CD4-positive, alpha-beta T cell treated with Interleukin-12 subunit alpha and Interleukin-12 subunit beta, for 1 hour (primary cell): ENCODE data around the gene CFAP107.
"Not testable (repeated sequence)": the region's sequence is repeated elsewhere in the genome, so short reads cannot be mapped to it uniquely, and the experiment has no call there.

Experiments
- DNase-seq: peaks from one replicate; pipeline ENCODE4 v3.0.0-alpha.2; 2020

CFAP107 gene

DNA sequence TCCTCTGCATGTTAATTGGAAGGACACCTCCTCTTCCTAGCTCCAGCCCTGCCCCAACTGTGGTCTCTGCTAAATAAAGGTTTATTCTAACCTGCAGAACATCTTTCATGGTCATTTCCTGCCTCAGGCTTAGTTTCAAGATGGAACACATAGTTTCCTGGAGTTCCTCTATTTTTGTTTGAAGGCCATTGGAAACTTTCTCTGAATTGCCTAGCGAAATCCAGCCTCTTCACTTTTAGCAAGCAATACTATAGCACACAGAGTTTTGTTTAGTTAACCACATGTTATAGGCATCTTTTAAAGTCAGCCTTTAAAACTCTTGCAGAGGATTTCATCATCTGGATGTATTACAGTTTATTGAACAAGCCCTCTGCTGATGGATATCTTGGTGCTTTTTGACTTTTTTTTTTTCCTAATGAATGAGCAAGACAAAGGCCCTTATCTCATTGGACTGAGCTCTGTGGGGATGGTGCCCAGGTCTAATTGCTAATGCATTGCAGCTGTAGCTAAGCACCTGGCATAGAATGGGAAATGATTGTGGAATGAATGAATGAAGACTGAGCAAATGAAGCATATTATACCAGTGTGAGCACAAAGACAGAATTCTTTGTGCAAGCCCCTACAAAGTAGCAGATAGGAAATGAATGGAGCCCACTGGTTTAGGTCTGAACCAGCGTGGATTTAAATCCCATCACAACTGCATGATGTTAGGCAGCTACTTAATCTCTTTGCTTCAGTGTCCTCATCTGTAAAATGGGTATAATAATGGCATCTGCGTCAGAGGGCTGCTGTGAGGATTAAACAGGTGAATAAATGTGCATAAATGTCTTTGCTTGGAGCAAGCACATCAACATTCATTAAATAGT is 641 bp upstream of the CFAP107 start:
- no peak for DNase-seq

DNA sequence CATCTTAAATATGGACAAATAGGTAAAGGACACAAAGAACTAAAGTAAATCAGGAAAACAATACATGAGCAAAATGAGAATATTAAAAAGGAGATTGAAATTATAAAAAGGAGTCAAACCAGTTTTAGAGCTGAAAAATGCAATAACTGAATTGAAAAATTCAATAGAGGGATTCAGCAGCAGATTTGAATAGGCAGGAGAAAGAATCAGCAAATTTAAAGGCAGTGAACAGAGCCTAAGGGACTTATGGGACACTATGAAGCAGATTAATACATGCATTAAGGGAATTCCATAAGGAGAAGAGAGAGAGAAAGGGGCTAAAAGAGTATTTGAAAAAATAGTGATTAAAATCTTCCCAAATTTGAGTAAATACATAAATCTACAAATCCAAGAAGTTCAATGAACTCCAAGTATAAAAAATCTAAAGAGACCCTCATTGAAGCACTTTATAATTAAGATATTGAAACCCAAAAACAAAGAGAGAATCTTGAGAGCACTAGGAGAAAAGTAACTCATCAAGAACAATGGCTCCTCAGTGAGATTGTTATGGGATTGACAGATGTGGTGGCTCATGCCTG is 2.9 kb downstream of the CFAP107 start:
- DNase-seq = no peak

DNA sequence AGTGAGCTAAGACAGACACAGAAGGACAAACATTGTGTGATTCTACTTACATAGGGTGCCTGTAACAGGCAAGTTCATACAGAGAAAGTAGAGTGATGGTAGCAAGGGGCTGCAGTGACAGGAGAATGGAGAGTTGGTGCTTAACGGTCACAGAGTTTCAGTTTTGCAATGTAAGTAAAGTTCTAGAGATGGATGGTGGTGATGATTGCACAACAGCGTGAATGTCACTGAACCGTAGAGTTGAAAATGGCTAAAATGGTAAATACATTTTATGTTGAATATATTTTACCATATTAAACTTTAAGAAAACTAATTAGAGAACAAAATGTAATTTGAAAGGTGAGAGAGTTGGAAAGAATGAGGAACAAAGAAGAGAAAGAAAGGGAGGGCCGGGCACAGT is 8.7 kb downstream of the CFAP107 start:
- no peak for DNase-seq

DNA sequence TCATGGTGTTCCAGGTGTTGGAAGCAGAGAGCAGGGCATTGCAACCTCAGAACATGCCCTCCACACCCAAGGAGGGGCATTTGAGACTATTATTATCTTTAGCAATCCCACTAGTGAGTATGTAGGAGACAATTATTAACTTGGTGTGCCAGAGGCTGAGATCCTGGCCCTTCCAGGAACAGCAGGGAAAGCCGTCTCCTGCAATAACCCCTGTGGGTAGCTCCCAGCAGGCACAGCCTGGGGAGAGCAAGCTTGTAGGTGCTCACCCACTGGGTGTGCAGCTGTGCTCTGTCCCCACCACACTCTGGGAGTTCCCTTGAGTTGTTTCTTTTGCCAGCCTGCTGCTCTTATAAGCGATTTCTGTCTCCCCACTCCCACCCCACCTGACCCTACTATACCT is 10.3 kb downstream of the CFAP107 start:
- DNase-seq = no peak

DNA sequence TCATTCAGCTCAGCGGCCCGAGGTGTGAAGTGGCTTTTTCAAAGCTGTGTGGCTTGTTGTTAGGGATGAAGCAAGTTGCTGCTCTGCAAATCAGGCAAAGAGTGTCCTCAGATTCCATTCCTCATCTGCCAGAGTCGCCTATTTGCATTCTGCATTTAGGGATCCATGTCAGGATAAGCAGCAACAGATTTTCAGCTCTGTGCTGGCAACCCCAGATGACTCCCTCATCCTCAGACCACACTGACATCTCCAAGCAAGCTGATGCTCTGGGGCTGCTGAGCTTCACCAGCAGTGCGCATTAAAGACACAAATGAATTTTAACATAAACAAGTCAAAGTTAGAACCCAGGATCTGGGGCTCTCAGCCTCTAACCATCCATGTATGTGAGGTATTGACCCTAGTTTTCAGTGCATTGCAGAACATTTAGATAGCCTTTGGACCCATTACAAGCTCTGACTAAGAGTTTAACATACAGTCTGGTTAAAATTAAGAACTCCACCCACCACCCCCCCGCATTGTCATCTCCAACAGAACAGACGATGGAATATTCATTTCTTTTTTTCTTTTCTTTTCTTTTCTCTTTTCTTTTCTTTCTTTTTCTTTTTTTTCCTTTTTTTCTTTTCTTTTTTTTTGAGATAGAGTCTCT is 10.9 kb downstream of the CFAP107 start:
- DNase-seq = no peak

DNA sequence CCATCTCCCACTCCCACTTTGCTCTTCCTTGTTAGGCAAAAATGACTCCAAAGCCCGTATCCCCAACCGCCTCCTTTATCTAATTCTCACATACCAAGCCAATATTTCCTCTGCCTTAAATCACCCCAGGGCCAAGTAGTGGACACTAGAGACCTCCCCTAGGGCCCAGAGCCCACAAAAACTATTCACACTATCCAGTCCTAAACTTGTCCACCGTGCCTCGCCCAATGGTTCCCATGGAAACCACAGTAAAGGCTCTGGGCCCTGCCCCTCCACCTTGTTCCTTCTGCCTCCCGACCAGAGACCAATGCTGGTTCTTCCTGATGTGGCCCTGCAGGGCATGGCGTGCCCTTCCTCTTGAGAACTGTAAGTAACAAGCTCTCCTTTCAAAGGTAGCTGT is 11.8 kb downstream of the CFAP107 start:
- DNase-seq = no peak

DNA sequence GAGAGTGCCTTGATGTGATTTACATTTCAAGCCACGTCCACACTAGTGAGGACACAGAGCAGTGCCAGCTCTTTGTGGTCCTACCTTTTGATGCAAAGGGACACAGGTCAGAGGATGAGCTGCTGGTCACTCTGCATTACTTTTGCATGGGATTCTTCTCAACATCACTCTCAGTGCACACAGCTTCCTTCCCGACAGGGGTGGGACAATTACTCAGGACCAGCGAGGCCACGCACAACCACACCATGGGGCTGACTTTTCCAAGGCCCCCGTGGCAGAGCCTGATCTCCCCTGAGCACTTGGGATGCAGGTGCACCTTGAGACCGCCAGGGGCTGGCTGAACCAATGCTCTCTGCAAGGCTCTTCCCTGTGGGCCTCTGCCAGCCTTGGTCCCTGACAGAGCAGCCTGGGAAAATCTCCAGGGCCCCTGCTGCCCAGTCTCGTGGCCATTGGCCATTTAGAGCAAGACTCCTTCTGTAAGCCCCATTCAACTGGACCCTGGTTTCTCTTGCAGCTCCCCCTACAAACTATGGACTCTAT is 14.3 kb downstream of the CFAP107 start:
- no peak for DNase-seq

DNA sequence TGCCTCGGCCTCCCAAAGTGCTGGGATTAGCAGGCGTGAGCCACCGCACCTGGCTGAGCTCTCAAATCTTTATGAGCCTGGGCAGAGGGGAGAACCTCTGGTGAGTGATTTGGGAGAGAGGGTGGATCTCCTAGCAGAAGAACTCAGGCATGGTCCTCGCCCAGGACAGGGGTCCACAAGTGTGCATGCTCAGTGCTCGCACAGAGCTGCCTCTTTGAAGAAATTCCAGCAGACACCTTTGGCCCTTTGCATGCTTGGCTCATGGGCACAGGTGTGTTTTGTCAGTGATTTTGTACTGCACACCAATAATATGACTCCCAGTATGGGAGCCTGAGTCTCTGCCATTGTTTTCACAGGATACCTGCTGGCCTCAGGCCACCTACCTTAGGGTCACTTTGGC is 15.8 kb downstream of the CFAP107 start:
- DNase-seq = no peak

DNA sequence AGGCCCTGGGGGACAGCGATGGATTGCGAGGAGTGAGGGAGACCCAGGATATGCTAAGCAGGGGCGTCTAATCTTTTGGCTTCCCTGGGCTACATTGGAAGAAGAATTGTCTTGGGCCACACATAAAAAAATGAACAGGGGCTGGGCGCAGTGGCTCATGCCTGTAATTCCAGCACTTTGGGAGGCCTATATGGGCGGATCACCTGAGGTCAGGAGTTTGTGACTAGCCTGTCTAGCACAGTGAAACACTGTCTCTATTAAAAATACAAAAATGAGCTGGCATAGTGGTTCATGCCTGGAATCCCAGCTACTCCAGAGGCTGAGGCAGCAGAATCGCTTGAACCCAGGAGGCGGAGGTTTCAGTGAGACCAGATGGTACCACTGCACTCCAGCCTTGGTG is 16.8 kb downstream of the CFAP107 start:
- DNase-seq = no peak

DNA sequence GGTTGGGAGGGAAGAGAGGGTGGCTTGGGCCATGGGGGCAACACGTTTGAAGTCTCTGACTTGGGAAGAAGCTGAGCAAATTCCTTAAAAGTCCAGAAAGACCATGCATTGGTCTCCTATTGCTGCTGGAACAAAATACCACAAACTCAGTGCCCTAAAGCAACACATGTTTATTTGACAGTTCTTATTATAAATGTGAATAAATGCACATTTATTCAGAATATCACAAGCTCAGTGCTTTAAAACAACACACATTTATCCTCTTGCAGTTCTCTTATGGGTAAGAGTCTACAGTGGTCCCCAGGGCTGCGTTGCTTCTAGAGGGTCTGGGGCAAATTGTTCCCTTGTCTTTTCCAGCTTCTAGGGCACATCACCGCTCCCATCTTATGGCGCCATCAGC is 17.5 kb downstream of the CFAP107 start:
- no peak for DNase-seq

DNA sequence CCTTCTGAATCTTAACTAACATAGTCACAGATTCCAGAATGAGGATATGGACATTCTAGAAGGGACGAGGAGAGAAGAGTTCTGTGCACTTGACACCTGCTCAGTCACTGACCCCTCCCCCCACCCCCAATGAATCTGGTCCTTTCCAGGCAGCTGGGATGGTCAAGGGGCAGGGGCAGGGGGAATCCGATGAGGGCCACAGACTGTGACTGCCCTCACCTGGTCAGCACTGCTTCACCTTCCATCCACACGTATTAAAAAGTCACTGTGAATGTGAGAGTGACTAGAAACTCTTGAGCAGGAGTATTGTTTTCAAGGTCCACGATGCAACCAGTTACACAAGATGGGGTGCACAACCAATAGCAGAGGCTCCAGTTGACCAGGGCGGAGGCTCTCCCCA is 18.0 kb downstream of the CFAP107 start:
- no peak for DNase-seq

DNA sequence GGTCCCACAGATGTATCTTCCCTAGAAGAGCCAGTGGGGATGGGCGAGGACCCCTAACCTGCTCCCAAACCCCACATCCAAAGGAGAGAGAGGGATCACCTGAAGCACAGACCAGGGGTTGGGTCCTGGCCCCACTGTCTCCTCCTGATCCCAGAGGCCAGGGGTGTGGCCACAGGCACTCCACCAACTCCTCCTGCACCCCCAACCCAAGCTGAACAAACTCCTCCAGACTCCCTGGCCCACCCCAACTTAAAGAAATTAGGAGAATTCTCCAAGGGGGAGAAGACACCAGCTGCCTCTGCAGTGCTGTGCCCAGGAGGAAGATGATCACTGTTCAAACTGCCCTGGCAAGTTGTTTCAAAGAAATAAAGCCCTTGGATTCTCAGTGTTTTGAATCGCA is 23.0 kb downstream of the CFAP107 start:
- no peak for DNase-seq

DNA sequence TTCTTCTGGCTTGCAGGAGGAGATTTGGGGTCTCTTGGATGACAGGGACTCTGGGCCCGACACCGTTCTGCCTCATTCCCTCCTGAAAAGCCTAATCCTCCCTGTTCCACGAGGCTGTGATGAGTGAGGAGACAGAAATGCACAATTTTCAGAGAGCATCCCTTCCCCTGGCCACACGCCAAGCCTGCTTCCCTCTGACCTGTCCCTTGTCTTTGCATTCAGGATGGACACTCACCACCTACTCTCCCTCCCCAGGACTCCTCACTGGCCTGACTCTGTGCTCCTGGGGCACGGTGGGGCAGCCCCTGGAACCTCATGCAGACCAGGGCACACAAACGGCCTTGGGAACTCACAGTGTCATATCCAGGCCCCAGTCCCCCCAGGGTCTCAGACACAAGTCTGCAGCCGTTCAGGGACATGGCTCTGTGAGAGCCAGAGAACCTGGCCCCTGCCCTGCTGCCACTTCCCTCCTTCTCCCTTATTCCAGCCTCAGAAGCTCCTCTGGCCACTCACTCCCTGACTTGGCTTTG is 24.0 kb downstream of the CFAP107 start:
- no peak for DNase-seq

DNA sequence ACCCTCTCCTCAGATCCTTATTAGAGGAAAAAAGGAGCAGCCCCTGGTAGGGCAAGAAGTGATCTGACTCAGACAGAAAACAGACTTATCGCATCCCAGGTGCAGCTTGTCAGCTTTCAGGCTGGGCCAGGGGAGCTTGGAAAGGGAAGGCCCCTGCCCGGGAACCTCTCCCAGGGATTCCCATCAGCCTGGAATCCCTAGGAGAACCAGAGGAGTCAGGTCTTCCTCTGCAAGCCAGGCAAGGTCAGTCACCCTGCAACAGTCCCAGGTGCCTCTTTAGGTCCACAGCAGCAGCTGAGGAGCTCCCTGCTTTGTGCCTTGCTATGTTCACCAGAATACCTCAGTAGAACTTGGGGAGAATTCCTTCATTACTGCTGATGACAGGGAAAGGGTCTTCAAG is 24.6 kb downstream of the CFAP107 start:
- DNase-seq = no peak

DNA sequence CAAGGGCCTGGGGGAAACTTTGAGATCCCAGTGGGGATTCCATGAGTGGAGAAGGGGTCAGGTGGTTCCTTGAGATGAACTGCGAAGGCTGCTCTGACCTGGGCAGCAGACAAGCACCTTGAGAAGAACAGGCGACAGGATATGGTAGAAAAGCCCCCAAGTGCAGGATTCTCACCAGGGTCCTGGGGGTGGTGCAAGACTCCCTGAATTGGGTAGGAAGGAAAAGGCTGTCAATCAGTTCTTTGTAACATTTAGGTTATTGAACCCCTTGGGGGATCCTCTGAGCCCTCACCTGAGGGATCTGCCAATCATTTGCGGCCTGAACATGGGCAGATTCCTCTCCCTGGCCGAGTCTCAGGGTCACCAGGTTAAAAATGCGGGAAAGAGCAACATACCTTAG is 25.2 kb downstream of the CFAP107 start:
- DNase-seq = no peak

DNA sequence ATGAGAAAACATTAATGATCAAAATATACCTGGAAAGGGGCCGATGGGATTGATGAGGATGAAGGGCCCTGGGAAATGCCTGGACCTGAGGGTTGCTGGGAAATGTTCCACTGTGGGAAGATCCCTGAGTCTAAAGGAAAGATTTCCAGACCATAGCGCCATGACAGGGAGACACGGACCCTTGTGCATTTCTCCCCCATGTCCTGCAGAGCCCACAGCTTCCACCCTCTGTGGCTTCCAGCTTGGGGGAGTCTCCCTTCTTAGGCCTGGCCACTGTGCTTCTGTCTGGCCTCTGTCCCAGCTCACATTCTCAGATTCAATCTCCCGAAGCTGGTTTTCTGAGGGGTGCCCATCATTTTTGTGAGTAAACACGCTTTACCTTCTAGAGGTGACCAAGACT is 26.5 kb downstream of the CFAP107 start:
- no peak for DNase-seq

DNA sequence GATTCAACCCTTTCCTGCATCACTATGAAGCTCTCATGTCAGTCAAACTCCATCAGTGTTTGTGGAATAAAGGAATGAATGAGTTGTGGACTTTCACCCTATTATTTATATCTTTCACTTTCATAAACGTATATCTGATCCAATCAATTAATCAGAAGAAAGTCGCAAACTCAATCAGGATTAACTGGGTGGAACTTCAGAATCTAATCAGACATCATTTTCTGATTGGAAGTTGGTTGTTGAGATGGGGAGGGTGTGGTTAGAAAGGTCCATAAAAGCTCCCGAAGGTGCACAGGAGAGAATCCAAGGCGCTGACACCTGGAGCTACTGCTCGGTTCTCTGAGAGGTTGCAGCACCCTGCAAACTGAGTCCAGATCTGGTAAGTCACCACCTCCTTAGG is 27.4 kb downstream of the CFAP107 start, which contains the start of gene PRAMEF12:
Gene PRAMEF12 (plus strand): TSS at position 301 of the 400 bp plus-strand sequence. CDS start 1,130 bp downstream, outside the sequence.
- DNase-seq = no peak

DNA sequence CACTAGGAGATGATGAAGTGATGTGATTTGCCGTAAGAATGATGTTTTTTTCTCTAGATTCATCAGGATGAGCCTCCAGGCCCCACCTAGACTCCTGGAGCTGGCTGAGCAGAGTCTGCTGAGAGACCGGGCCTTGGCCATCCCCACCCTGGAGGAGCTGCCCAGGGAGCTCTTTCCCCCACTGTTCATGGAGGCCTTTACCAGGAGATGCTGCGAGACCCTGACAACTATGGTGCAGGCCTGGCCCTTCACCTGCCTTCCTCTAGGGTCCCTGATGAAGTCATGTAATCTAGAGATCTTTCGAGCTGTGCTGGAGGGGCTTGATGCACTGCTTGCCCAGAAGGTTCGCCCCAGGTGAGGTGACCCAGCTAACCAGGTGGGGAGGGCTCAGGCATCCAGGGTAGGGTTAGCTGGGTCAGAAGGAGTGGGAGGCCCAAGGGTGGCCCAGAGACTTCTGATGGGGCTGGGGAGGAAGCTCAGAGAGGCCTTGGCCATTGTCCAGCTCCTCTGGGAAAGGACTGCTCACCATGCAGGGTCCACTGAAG is 28.9 kb downstream of the CFAP107 start:
- DNase-seq = no peak

DNA sequence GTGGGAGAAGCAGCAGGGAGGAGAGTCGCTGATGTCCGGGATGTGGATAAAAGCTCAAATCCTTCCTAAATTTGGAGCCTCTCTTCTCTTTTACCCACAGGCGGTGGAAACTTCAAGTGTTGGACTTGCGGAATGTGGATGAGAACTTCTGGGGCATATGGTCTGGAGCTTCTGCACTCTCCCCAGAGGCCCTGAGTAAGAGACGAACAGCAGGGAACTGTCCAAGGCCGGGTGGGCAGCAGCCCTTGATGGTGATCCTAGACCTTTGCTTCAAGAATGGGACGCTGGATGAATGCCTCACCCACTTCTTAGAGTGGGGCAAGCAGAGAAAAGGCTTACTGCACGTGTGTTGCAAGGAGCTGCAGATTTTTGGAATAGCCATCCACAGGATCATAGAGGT is 29.4 kb downstream of the CFAP107 start:
- DNase-seq = no peak

DNA sequence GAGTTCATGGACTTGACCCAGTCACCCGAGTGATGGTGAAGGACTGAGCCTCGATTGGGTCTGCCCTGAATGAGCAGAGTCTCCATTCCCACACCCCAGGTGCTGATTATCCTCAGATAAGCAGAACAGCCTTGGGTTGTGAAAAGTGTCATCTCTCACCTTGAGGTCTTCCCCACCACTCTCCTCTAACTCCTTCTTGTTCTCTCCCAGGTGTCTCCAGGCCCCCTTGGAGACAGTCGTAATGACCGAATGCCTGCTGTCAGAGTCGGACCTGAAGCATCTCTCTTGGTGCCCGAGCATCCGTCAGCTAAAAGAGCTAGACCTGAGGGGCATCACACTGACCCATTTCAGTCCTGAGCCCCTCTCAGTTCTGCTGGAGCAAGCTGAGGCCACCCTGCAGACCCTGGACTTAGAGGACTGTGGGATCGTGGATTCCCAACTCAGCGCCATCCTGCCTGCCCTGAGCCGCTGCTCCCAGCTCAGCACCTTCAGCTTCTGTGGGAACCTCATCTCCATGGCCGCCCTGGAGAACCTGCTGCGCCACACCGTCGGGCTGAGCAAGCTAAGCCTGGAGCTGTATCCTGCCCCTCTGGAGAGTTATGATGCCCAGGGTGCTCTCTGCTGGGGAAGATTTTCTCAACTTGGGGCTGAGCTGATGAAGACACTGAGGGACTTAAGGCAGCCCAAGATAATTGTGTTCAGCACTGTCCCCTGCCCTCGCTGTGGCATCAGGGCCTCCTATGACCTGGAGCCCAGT is 31.0 kb downstream of the CFAP107 start:
- no peak for DNase-seq

DNA sequence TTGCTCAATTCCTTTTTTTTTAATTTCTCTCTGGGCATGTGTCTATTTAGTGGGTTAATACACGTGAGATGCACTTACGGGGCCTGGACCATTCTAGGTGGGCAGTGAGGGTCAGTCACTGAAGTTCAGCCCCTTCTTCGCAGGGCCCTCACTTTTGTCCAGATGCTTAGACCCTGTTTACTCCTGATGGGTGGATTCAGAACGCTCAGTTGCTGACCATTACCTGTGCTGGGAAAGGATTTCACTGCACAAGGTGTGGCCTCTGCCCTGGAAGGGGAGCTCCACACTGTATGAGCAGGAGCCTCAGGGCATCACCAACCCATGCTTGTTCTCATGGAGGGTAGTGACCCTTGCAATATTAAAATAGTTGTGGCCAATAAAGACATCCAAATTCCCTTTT is 32.1 kb downstream of the CFAP107 start:
- DNase-seq = no peak

DNA sequence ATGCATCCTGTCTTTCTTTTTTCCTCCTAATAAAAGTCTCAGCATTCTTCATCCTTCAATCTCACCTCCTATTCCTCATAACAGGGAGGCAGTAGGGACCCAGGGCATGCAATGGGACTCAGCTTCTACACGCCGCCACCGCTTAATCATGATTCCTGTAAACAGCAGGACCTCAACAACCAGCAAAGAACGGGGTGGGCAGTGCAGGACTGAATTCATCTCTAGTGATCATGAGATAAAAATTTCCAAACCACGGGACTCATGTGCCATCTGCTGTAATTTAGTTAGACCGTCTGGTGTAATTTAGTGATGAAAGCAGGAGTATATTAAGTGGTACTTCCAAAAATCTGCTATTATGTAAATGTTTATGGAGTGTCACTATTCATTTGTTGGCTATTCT is 32.9 kb downstream of the CFAP107 start:
- no peak for DNase-seq

DNA sequence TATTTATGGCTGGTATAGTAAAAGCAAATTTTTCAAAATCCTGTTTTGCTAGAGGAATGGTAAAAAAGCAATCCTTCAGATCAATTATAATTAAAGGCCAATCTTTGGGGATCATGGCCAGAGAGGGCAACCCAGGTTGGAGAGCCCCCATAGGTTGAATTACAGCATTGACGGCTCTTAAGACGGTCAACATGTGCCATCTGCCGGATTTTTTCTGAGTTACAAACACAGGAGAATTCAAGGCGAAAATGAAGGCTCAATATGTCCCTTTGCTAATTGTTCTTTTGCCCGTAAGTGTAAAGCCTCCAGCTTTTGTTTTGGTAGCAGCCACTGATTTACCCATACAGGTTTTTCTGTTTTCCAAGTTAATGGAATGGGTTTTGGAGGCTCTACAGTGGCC is 35.5 kb downstream of the CFAP107 start:
- DNase-seq = not testable (repeated sequence)
